ENCODE results near the gene SPAG16. TPM values are rescaled to one million over a fixed set of nuclear protein-coding genes. Genes with fewer than 3 reads are reported as not detected.

The SPAG16 gene
- total and polyA plus RNA-seq, 10 donors = 9.0 to 19.7 (median 12.2) TPM

GRCh38 chr2:214117054-214117453 is 832.8 kb downstream of the SPAG16 start:
- peaks cover 5 to 47% (median 32%) of the 10 kb centered on the region in 8 donors for H3K9me3 ChIP-seq
- TF ChIP-seq CTCF (IDR thresholded peaks at IDR 0.05 in 8 of 11, conservative IDR thresholded peaks at IDR 0.05 in 3 of 11) = no peak
- TF ChIP-seq POLR2A (IDR thresholded peaks at IDR 0.05) = no peak
- TF ChIP-seq POLR2AphosphoS5 (IDR thresholded peaks at IDR 0.05) = no peak
- no peak overlapping the region for H3K4me3 ChIP-seq
- H3K27ac ChIP-seq = no peak overlapping the region
- intact Hi-C loops (cut with DNase I; ENCODE audit: low total_unique reads) = no loop called here
- no peaks in the 10 kb centered on the region for H3K27me3 ChIP-seq (replicated peaks in 1 of 7)
- H3K36me3 ChIP-seq = no peaks in the 10 kb centered on the region
- H3K4me1 ChIP-seq = no peaks in the 10 kb centered on the region
- DNase-seq = no peak

- WGBS, 5 donors = 67 to 80% (median 75%) methylated on average over 6 of the region's 6 CpGs
These were observed 841.9 kb downstream of the SPAG16 start for GRCh38 chr2:214126135-214126534.

GRCh38 chr2:214127170-214127569 is 842.9 kb downstream of the SPAG16 start:
- Histone ChIP-seq H3K4me3 (no peak overlapping the region), H3K9me3 (no peaks in the 10 kb centered on the region), H3K27ac (no peak overlapping the region), H3K27me3 (replicated peaks in 1 of 7) (no peaks in the 10 kb centered on the region), H3K4me1 (no peaks in the 10 kb centered on the region), H3K36me3 (no peaks in the 10 kb centered on the region)
- TF ChIP-seq POLR2A (IDR thresholded peaks at IDR 0.05) (no peak), CTCF (IDR thresholded peaks at IDR 0.05 in 8 of 11, conservative IDR thresholded peaks at IDR 0.05 in 3 of 11) (no peak), POLR2AphosphoS5 (IDR thresholded peaks at IDR 0.05) (no peak)
- intact Hi-C loops (cut with DNase I; ENCODE audit: low total_unique reads) = no loop called here
- DNase-seq = no peak

More at GRCh38 chr2:214126135-214126534, 841.9 kb downstream of the SPAG16 start:
- H3K36me3 ChIP-seq = no peaks in the 10 kb centered on the region
- no peak for TF ChIP-seq POLR2A (IDR thresholded peaks at IDR 0.05)
- no peak for TF ChIP-seq POLR2AphosphoS5 (IDR thresholded peaks at IDR 0.05)
- TF ChIP-seq CTCF (IDR thresholded peaks at IDR 0.05 in 8 of 11, conservative IDR thresholded peaks at IDR 0.05 in 3 of 11) = no peak
- H3K27me3 ChIP-seq (replicated peaks in 1 of 7) = no peaks in the 10 kb centered on the region
- no peaks in the 10 kb centered on the region for H3K4me1 ChIP-seq
- H3K4me3 ChIP-seq = no peak overlapping the region
- no peak overlapping the region for H3K27ac ChIP-seq
- no peaks in the 10 kb centered on the region for H3K9me3 ChIP-seq
- intact Hi-C loops (cut with DNase I; ENCODE audit: low total_unique reads) = no loop called here
- DNase-seq = no peak

GRCh38 chr2:214127571-214127970 is 843.3 kb downstream of the SPAG16 start:
- no peaks in the 10 kb centered on the region for H3K36me3 ChIP-seq
- H3K4me1 ChIP-seq = no peaks in the 10 kb centered on the region
- no peak overlapping the region for H3K27ac ChIP-seq
- intact Hi-C loops (cut with DNase I; ENCODE audit: low total_unique reads) = no loop called here
- no peaks in the 10 kb centered on the region for H3K27me3 ChIP-seq (replicated peaks in 1 of 7)
- no peaks in the 10 kb centered on the region for H3K9me3 ChIP-seq
- TF ChIP-seq CTCF (IDR thresholded peaks at IDR 0.05 in 8 of 11, conservative IDR thresholded peaks at IDR 0.05 in 3 of 11) (no peak), POLR2A (IDR thresholded peaks at IDR 0.05) (no peak), POLR2AphosphoS5 (IDR thresholded peaks at IDR 0.05) (no peak)
- DNase-seq = no peak
- WGBS, 5 donors = 57 to 70% (median 66%) methylated on average over 1 of the region's 1 CpG
- no peak overlapping the region for H3K4me3 ChIP-seq

All from spleen (tissue), 11 donors.